GM23338 (cell line): ENCODE results near the gene GFER. TPM values are rescaled to one million over a fixed set of nuclear protein-coding genes. Genes with fewer than 3 reads are reported as not detected.
A peak's percentile ranks its signal among the peaks of the same experiment; 100 is the strongest.

ENCODE experiments used
- ATAC-seq: fragments of 200-7000 bp; cut with Tn5 transposase; 3 replicates; pipeline ENCODE4 v1.9.1; 2020
- DNase-seq: peaks from one replicate; pipeline ENCODE4 v3.0.0-alpha.2; 2015; ENCODE audit warnings: low spot score
- H2AFZ ChIP-seq: fragments of 200-600 bp; sonication (generic); 2 replicates; pipeline ENCODE4 v1.8.0; 2016; ENCODE audit warnings: antibody characterized with exemption, mild to moderate bottlenecking, moderate library complexity
- H3F3A ChIP-seq: fragments of 200-600 bp; sonication (generic); replicated peaks from 2 replicates; pipeline ENCODE4 v1.8.0; 2017; ENCODE audit warnings: antibody characterized with exemption, mixed run types, low read depth
- H3K27ac ChIP-seq: fragments of 200-600 bp; sonication (generic); 2 replicates; pipeline ENCODE4 v1.6.1; 2016; ENCODE audit warnings: low read depth
- H3K27me3 ChIP-seq: fragments of 200-600 bp; sonication (generic); 2 replicates; pipeline ENCODE4 v1.8.0; 2016; ENCODE audit warnings: mild to moderate bottlenecking, mixed run types, moderate library complexity; ENCODE audit not compliant: insufficient read depth
- H3K36me3 ChIP-seq: fragments of 200-600 bp; sonication (generic); 2 replicates; pipeline ENCODE4 v1.8.0; 2016; ENCODE audit warnings: mild to moderate bottlenecking; ENCODE audit not compliant: insufficient read depth
- H3K4me1 ChIP-seq: fragments of 200-600 bp; sonication (generic); 2 replicates; pipeline ENCODE4 v1.8.0; 2016; ENCODE audit warnings: mild to moderate bottlenecking, moderate library complexity; ENCODE audit not compliant: insufficient read depth
- H3K4me2 ChIP-seq: fragments of 200-600 bp; sonication (generic); 2 replicates; pipeline ENCODE4 v1.7.1; 2017; ENCODE audit warnings: mixed run types
- H3K4me3 ChIP-seq: fragments of 200-600 bp; sonication (generic); 2 replicates; pipeline ENCODE4 v1.6.1; 2016; ENCODE audit warnings: mixed run types
- H3K79me2 ChIP-seq: fragments of 200-600 bp; sonication (generic); replicated peaks from 2 replicates; pipeline ENCODE4 v1.8.0; 2017; ENCODE audit warnings: mild to moderate bottlenecking; ENCODE audit not compliant: insufficient read depth
- H3K9me2 ChIP-seq: fragments of 200-600 bp; sonication (generic); 2 replicates; pipeline ENCODE4 v1.8.0; 2017; ENCODE audit not compliant: insufficient read depth
- H4K20me1 ChIP-seq: fragments of 200-600 bp; sonication (generic); replicated peaks from 2 replicates; pipeline ENCODE4 v1.8.0; 2017; ENCODE audit warnings: mild to moderate bottlenecking; ENCODE audit not compliant: insufficient read depth
- H3K27ac Mint-ChIP-seq: 2 replicates; pipeline ENCODE4 v1.8.0; 2020; ENCODE audit warnings: inconsistent platforms, mild to moderate bottlenecking, moderate library complexity, mixed read lengths
- H3K27me3 Mint-ChIP-seq: 3 replicates; pipeline ENCODE4 v1.8.0; 2022; ENCODE audit warnings: low read depth, mild to moderate bottlenecking, moderate library complexity, mixed read lengths, inconsistent platforms; ENCODE audit not compliant: insufficient read depth, poor library complexity
- H3K36me3 Mint-ChIP-seq: 3 replicates; pipeline ENCODE4 v1.8.0; 2021; ENCODE audit warnings: low read depth, mild to moderate bottlenecking, inconsistent platforms, moderate library complexity, mixed read lengths
- H3K4me1 Mint-ChIP-seq: 3 replicates; pipeline ENCODE4 v1.8.0; 2020; ENCODE audit warnings: mild to moderate bottlenecking, inconsistent platforms, mixed read lengths
- H3K4me3 Mint-ChIP-seq: 3 replicates; pipeline ENCODE4 v1.8.0; 2021; ENCODE audit warnings: moderate library complexity, mild to moderate bottlenecking, inconsistent platforms, mixed read lengths
- H3K9me3 Mint-ChIP-seq: 3 replicates; pipeline ENCODE4 v1.8.0; 2020; ENCODE audit warnings: moderate library complexity, mild to moderate bottlenecking, inconsistent platforms, mixed read lengths
- CREB1 ChIP-seq: fragments of 250-450 bp; sonication (Bioruptor Pico); IDR thresholded peaks from 2 replicates; pipeline ENCODE4 v1.5.0; 2020; ENCODE audit warnings: low read depth, mild to moderate bottlenecking, moderate library complexity
- CTCF ChIP-seq, 2 experiments: fragments of 200-600 bp in 1 of 2; sonication (generic) in 1 of 2; conservative IDR thresholded peaks; 2 replicates each; pipeline versions ENCODE4 v1.5.1 to v1.6.1; 2016 to 2017; ENCODE audit warnings: antibody characterized with exemption in 2 of 2, low read depth in 2 of 2, mild to moderate bottlenecking in 2 of 2, moderate library complexity in 1 of 2
- EZH2 ChIP-seq: fragments of 200-600 bp; sonication (generic); IDR thresholded peaks from one replicate; pipeline ENCODE4 v1.8.0; 2017; ENCODE audit warnings: antibody characterized with exemption, mild to moderate bottlenecking, low read depth; ENCODE audit not compliant: unreplicated experiment
- EZH2phosphoT487 ChIP-seq: fragments of 200-600 bp; sonication (generic); IDR thresholded peaks from one replicate; pipeline ENCODE4 v1.8.1; 2018; ENCODE audit warnings: antibody characterized with exemption; ENCODE audit not compliant: unreplicated experiment
- JUNB ChIP-seq: IDR thresholded peaks from one replicate; pipeline ENCODE4 v1.6.1; 2016; ENCODE audit warnings: antibody characterized with exemption; ENCODE audit not compliant: unreplicated experiment
- NANOG ChIP-seq: IDR thresholded peaks from 2 replicates; pipeline ENCODE4 v1.6.1; 2016; ENCODE audit warnings: antibody characterized with exemption, borderline replicate concordance
- POLR2AphosphoS5 ChIP-seq: IDR thresholded peaks from 2 replicates; pipeline ENCODE4 v1.6.1; 2016; ENCODE audit warnings: antibody characterized with exemption, low read depth
- STAT1 ChIP-seq: IDR thresholded peaks from one replicate; pipeline ENCODE4 v1.6.1; 2016; ENCODE audit warnings: antibody characterized with exemption; ENCODE audit not compliant: unreplicated experiment
- ZNF114 ChIP-seq: fragments of 250-450 bp; sonication (Bioruptor Pico); IDR thresholded peaks from 2 replicates; pipeline ENCODE4 v1.5.0; 2020; ENCODE audit warnings: mild to moderate bottlenecking, moderate library complexity
- ZNF331 ChIP-seq: fragments of 250-450 bp; sonication (Bioruptor Pico); IDR thresholded peaks from 2 replicates; pipeline ENCODE4 v1.5.0; 2020; ENCODE audit warnings: low read depth, mild to moderate bottlenecking, moderate library complexity
- polyA plus RNA-seq: library from polyadenylated mRNA; unstranded; fragments of >200 nt; fragmentation: Nextera tagmentation; extraction: Ambion mirVana; gene quantifications from 2 replicates; pipeline ENCODE4 v1.2.1, GENCODE V29; 2016
- total RNA-seq: library from RNA; depleted of rRNA; stranded (reverse); fragments of >200 nt; shearing (Covaris generic); gene quantifications from 2 replicates; pipeline ENCODE4 v1.2.3, GENCODE V29; 2014
- TF ChIP-seq, protein P1 (sequence below): fragments of 250-450 bp; sonication (Bioruptor Pico); IDR thresholded peaks from 2 replicates; pipeline ENCODE4 v1.5.0; 2020; ENCODE audit warnings: mild to moderate bottlenecking, moderate library complexity
- TF ChIP-seq, protein P2 (sequence below): IDR thresholded peaks from 2 replicates; pipeline ENCODE4 v1.6.1; 2016; ENCODE audit warnings: antibody characterized with exemption

Gene GFER
- total and polyA plus RNA-seq, 2 experiments from 2014 or later, result 40.1 to 64.5 TPM

- Histone ChIP-seq H3K9me2 (no peaks in the 10 kb centered on the region), H3K4me1 (peaks cover 18% of the 10 kb centered on the region), H3F3A (peaks cover 28% of the 10 kb centered on the region; the same call in 1 of the 2 replicates), H3K4me3 (no peak overlapping the region), H3K27ac (no peak overlapping the region), H3K79me2 (peaks cover 42% of the 10 kb centered on the region), H2AFZ (no peak overlapping the region), H3K27me3 (no peaks in the 10 kb centered on the region), H4K20me1 (peaks cover 38% of the 10 kb centered on the region), H3K4me2 (0 out of 2 replicates have a peak overlapping the region, but pooled peaks have one; percentile 69), H3K36me3 (no peaks in the 10 kb centered on the region)
- Mint-ChIP-seq H3K4me1 (peaks cover 32% of the 10 kb centered on the region), H3K36me3 (peaks cover 29% of the 10 kb centered on the region), H3K27me3 (peaks cover 13% of the 10 kb centered on the region), H3K9me3 (no peaks in the 10 kb centered on the region), H3K27ac (no peak overlapping the region), H3K4me3 (no peak overlapping the region)
- no peak for TF ChIP-seq POLR2AphosphoS5
- no peak for TF ChIP-seq STAT1
- no peak for TF ChIP-seq CTCF (conservative IDR thresholded peaks at IDR 0.05; ENCODE audit: low read depth in 2 of 2)
- TF ChIP-seq, protein P1, sequence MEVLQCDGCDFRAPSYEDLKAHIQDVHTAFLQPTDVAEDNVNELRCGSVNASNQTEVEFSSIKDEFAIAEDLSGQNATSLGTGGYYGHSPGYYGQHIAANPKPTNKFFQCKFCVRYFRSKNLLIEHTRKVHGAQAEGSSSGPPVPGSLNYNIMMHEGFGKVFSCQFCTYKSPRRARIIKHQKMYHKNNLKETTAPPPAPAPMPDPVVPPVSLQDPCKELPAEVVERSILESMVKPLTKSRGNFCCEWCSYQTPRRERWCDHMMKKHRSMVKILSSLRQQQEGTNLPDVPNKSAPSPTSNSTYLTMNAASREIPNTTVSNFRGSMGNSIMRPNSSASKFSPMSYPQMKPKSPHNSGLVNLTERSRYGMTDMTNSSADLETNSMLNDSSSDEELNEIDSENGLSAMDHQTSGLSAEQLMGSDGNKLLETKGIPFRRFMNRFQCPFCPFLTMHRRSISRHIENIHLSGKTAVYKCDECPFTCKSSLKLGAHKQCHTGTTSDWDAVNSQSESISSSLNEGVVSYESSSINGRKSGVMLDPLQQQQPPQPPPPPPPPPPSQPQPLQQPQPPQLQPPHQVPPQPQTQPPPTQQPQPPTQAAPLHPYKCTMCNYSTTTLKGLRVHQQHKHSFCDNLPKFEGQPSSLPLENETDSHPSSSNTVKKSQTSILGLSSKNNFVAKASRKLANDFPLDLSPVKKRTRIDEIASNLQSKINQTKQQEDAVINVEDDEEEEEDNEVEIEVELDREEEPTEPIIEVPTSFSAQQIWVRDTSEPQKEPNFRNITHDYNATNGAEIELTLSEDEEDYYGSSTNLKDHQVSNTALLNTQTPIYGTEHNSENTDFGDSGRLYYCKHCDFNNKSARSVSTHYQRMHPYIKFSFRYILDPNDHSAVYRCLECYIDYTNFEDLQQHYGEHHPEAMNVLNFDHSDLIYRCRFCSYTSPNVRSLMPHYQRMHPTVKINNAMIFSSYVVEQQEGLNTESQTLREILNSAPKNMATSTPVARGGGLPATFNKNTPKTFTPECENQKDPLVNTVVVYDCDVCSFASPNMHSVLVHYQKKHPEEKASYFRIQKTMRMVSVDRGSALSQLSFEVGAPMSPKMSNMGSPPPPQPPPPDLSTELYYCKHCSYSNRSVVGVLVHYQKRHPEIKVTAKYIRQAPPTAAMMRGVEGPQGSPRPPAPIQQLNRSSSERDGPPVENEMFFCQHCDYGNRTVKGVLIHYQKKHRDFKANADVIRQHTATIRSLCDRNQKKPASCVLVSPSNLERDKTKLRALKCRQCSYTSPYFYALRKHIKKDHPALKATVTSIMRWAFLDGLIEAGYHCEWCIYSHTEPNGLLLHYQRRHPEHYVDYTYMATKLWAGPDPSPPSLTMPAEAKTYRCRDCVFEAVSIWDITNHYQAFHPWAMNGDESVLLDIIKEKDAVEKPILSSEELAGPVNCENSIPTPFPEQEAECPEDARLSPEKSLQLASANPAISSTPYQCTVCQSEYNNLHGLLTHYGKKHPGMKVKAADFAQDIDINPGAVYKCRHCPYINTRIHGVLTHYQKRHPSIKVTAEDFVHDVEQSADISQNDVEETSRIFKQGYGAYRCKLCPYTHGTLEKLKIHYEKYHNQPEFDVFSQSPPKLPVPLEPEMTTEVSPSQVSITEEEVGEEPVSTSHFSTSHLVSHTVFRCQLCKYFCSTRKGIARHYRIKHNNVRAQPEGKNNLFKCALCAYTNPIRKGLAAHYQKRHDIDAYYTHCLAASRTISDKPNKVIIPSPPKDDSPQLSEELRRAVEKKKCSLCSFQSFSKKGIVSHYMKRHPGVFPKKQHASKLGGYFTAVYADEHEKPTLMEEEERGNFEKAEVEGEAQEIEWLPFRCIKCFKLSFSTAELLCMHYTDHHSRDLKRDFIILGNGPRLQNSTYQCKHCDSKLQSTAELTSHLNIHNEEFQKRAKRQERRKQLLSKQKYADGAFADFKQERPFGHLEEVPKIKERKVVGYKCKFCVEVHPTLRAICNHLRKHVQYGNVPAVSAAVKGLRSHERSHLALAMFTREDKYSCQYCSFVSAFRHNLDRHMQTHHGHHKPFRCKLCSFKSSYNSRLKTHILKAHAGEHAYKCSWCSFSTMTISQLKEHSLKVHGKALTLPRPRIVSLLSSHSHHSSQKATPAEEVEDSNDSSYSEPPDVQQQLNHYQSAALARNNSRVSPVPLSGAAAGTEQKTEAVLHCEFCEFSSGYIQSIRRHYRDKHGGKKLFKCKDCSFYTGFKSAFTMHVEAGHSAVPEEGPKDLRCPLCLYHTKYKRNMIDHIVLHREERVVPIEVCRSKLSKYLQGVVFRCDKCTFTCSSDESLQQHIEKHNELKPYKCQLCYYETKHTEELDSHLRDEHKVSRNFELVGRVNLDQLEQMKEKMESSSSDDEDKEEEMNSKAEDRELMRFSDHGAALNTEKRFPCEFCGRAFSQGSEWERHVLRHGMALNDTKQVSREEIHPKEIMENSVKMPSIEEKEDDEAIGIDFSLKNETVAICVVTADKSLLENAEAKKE, result no peak
- TF ChIP-seq CREB1 (CRISPR knock-in tag), result no peak
- no peak for TF ChIP-seq EZH2phosphoT487
- TF ChIP-seq ZNF331 (CRISPR knock-in tag), result no peak
- no peak for TF ChIP-seq EZH2
- TF ChIP-seq ZNF114 (CRISPR knock-in tag), result no peak
- no peak for TF ChIP-seq NANOG
- TF ChIP-seq JUNB, result no peak
- TF ChIP-seq, protein P2, sequence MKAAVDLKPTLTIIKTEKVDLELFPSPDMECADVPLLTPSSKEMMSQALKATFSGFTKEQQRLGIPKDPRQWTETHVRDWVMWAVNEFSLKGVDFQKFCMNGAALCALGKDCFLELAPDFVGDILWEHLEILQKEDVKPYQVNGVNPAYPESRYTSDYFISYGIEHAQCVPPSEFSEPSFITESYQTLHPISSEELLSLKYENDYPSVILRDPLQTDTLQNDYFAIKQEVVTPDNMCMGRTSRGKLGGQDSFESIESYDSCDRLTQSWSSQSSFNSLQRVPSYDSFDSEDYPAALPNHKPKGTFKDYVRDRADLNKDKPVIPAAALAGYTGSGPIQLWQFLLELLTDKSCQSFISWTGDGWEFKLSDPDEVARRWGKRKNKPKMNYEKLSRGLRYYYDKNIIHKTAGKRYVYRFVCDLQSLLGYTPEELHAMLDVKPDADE, result no peak
- ATAC-seq, result no peak
- DNase-seq, result no peak
Measured at GRCh38 chr16:2004795-2005517, 21.0 kb downstream of the GFER start.
